Muscle layer of duodenum (tissue), 2 donors: ENCODE results near the gene GPRC6A.
"Not testable (repeated sequence)": the region's sequence is repeated elsewhere in the genome, so short reads cannot be mapped to it uniquely, and the experiment has no call there.

Experiments used
- H3K27ac ChIP-seq: one replicate; pipeline ENCODE4 v1.7.0; 2013; ENCODE audit warnings: mild to moderate bottlenecking, low read length
- H3K27me3 ChIP-seq: one replicate; pipeline ENCODE4 v1.7.0; 2013; ENCODE audit warnings: low read depth, mild to moderate bottlenecking, control low read depth, low read length
- H3K36me3 ChIP-seq, 2 donors: one replicate each; pipeline ENCODE4 v1.7.0; 2013; ENCODE audit warnings: low read length in 2 of 2, control low read depth in 1 of 2, mild to moderate bottlenecking in 1 of 2; ENCODE audit not compliant: insufficient read depth in 2 of 2, control insufficient read depth in 1 of 2
- H3K4me1 ChIP-seq, 2 donors: one replicate each; pipeline ENCODE4 v1.7.0; 2013; ENCODE audit warnings: low read length in 2 of 2, mild to moderate bottlenecking in 2 of 2, control low read depth in 1 of 2, moderate library complexity in 1 of 2; ENCODE audit not compliant: insufficient read depth in 2 of 2, control insufficient read depth in 1 of 2
- H3K4me3 ChIP-seq, 2 donors: one replicate each; pipeline ENCODE4 v1.7.0; 2013; ENCODE audit warnings: low read length in 2 of 2, low read depth in 1 of 2, mild to moderate bottlenecking in 1 of 2
- H3K9me3 ChIP-seq, 2 donors: one replicate each; pipeline ENCODE4 v1.7.0; 2013; ENCODE audit warnings: low read length in 2 of 2, control low read depth in 1 of 2, mild to moderate bottlenecking in 1 of 2; ENCODE audit not compliant: control insufficient read depth in 1 of 2
- donor health status: healthy.

GPRC6A gene

GRCh38 chr6:116840091-116840490 lies 11.2 kb upstream of the GPRC6A start:
- no peaks in the 10 kb centered on the region for H3K9me3 ChIP-seq
- no peaks in the 10 kb centered on the region for H3K36me3 ChIP-seq
- no peak overlapping the region for H3K27ac ChIP-seq
- no peaks in the 10 kb centered on the region for H3K4me1 ChIP-seq
- no peaks in the 10 kb centered on the region for H3K27me3 ChIP-seq
- H3K4me3 ChIP-seq: no peak overlapping the region

GRCh38 chr6:116836606-116837342 lies 7.9 kb upstream of the GPRC6A start:
- H3K27me3 ChIP-seq: no peaks in the 10 kb centered on the region
- no peak overlapping the region for H3K27ac ChIP-seq
- no peaks in the 10 kb centered on the region for H3K36me3 ChIP-seq
- no peaks in the 10 kb centered on the region for H3K9me3 ChIP-seq
- no peak overlapping the region for H3K4me3 ChIP-seq
- no peaks in the 10 kb centered on the region for H3K4me1 ChIP-seq

- H3K9me3 ChIP-seq, H3K4me3 ChIP-seq, H3K27me3 ChIP-seq, H3K27ac ChIP-seq, H3K36me3 ChIP-seq, H3K4me1 ChIP-seq: not testable (repeated sequence)
Observed at GRCh38 chr6:116834526-116834925, 5.6 kb upstream of the GPRC6A start.

GRCh38 chr6:116827561-116828240 lies 1.2 kb downstream of the GPRC6A start:
- no peaks in the 10 kb centered on the region for H3K4me1 ChIP-seq
- H3K36me3 ChIP-seq: no peaks in the 10 kb centered on the region
- no peak overlapping the region for H3K27ac ChIP-seq
- no peaks in the 10 kb centered on the region for H3K9me3 ChIP-seq
- no peaks in the 10 kb centered on the region for H3K27me3 ChIP-seq
- no peak overlapping the region for H3K4me3 ChIP-seq

- H3K27me3 ChIP-seq, H3K27ac ChIP-seq, H3K4me1 ChIP-seq, H3K9me3 ChIP-seq, H3K36me3 ChIP-seq, H3K4me3 ChIP-seq: not testable (repeated sequence)
Observed at GRCh38 chr6:116816336-116816735, 12.5 kb downstream of the GPRC6A start.

GRCh38 chr6:116812051-116812650 lies 16.7 kb downstream of the GPRC6A start:
- no peak overlapping the region for H3K4me3 ChIP-seq
- H3K36me3 ChIP-seq: no peaks in the 10 kb centered on the region
- H3K27me3 ChIP-seq: no peaks in the 10 kb centered on the region
- H3K27ac ChIP-seq: no peak overlapping the region
- H3K4me1 ChIP-seq: no peaks in the 10 kb centered on the region
- peaks cover 0 to 6% of the 10 kb centered on the region in 2 donors for H3K9me3 ChIP-seq

GRCh38 chr6:116801971-116802370 lies 26.9 kb downstream of the GPRC6A start:
- Histone ChIP-seq H3K9me3 (no peaks in the 10 kb centered on the region), H3K4me1 (no peaks in the 10 kb centered on the region), H3K4me3 (no peak overlapping the region)

GRCh38 chr6:116799945-116800344 lies 28.9 kb downstream of the GPRC6A start:
- Histone ChIP-seq H3K9me3 (no peaks in the 10 kb centered on the region), H3K27me3 (no peaks in the 10 kb centered on the region), H3K4me3 (no peak overlapping the region), H3K36me3 (no peaks in the 10 kb centered on the region), H3K4me1 (no peaks in the 10 kb centered on the region), H3K27ac (no peak overlapping the region)

More at GRCh38 chr6:116801971-116802370, 26.9 kb downstream of the GPRC6A start:
- no peaks in the 10 kb centered on the region for H3K36me3 ChIP-seq
- no peaks in the 10 kb centered on the region for H3K27me3 ChIP-seq
- no peak overlapping the region for H3K27ac ChIP-seq

GRCh38 chr6:116797585-116797984 lies 31.3 kb downstream of the GPRC6A start:
- H3K9me3 ChIP-seq: no peaks in the 10 kb centered on the region
- no peaks in the 10 kb centered on the region for H3K4me1 ChIP-seq
- H3K27ac ChIP-seq: no peak overlapping the region
- no peaks in the 10 kb centered on the region for H3K27me3 ChIP-seq
- no peaks in the 10 kb centered on the region for H3K36me3 ChIP-seq
- H3K4me3 ChIP-seq: no peak overlapping the region

GRCh38 chr6:116793224-116793623 lies 35.7 kb downstream of the GPRC6A start:
- H3K27me3 ChIP-seq: no peaks in the 10 kb centered on the region
- no peak overlapping the region for H3K4me3 ChIP-seq
- no peaks in the 10 kb centered on the region for H3K9me3 ChIP-seq
- no peak overlapping the region for H3K27ac ChIP-seq
- H3K36me3 ChIP-seq: no peaks in the 10 kb centered on the region
- H3K4me1 ChIP-seq: no peaks in the 10 kb centered on the region

- no peaks in the 10 kb centered on the region for H3K4me1 ChIP-seq
- no peaks in the 10 kb centered on the region for H3K36me3 ChIP-seq
- no peak overlapping the region for H3K27ac ChIP-seq
- no peak overlapping the region for H3K4me3 ChIP-seq
- H3K9me3 ChIP-seq: no peaks in the 10 kb centered on the region
- H3K27me3 ChIP-seq: no peaks in the 10 kb centered on the region
Observed at GRCh38 chr6:116783852-116784251, 45.0 kb downstream of the GPRC6A start.
